SU-DHL-6 (cell line): Measurements from ENCODE around the gene LAMA2.

Experiments used
- H2AFZ ChIP-seq: fragments of 200-600 bp; sonication (generic); 2 replicates; pipeline ENCODE4 v1.6.1; 2014; ENCODE audit warnings: low read depth, mild to moderate bottlenecking, moderate library complexity, mixed read lengths, antibody characterized with exemption, low read length; ENCODE audit not compliant: severe bottlenecking
- H3F3A ChIP-seq: fragments of 200-600 bp; shearing (Covaris generic); 2 replicates; pipeline ENCODE4 v1.6.0; 2016; ENCODE audit warnings: antibody characterized with exemption, mild to moderate bottlenecking; ENCODE audit not compliant: insufficient read depth
- H3K27ac ChIP-seq: fragments of 200-600 bp; sonication (generic); 2 replicates; pipeline ENCODE4 v1.5.1; 2016; ENCODE audit warnings: low read depth, mild to moderate bottlenecking, low read length, moderate library complexity, mixed read lengths
- H3K27me3 ChIP-seq: fragments of 200-600 bp; sonication (generic), shearing (Covaris generic); 2 replicates; pipeline ENCODE4 v1.6.0; 2014; ENCODE audit warnings: mild to moderate bottlenecking, low read length
- H3K36me3 ChIP-seq: fragments of 200-600 bp; sonication (generic); 2 replicates; pipeline ENCODE4 v1.6.1; 2014; ENCODE audit warnings: mild to moderate bottlenecking, low read length, mixed read lengths
- H3K4me2 ChIP-seq: fragments of 300-600, 200-600 bp; shearing (Covaris generic), sonication (generic); 2 replicates; pipeline ENCODE4 v1.6.0; 2014; ENCODE audit warnings: low read length, low read depth, mild to moderate bottlenecking; ENCODE audit not compliant: poor library complexity, severe bottlenecking
- H3K4me3 ChIP-seq: fragments of 200-600 bp; sonication (generic); 2 replicates; pipeline ENCODE4 v1.5.1; 2014; ENCODE audit warnings: antibody characterized with exemption, low read length, mild to moderate bottlenecking, mixed read lengths; ENCODE audit not compliant: insufficient read depth, poor library complexity, severe bottlenecking
- H3K79me2 ChIP-seq: fragments of 200-600 bp; sonication (generic); 2 replicates; pipeline ENCODE4 v1.6.1; 2014; ENCODE audit warnings: mild to moderate bottlenecking, low read length, moderate library complexity; ENCODE audit not compliant: insufficient read depth
- H3K9ac ChIP-seq: fragments of 200-600 bp; sonication (generic); 2 replicates; pipeline ENCODE4 v1.7.0; 2014; ENCODE audit warnings: mild to moderate bottlenecking, low read length
- H3K9me2 ChIP-seq: fragments of 200-600 bp; sonication (generic); replicated peaks from 2 replicates; pipeline ENCODE4 v1.6.1; 2014; ENCODE audit warnings: low read length; ENCODE audit not compliant: insufficient read depth
- H3K9me3 ChIP-seq: fragments of 200-600 bp; sonication (generic); 2 replicates; pipeline ENCODE4 v1.6.1; 2014; ENCODE audit warnings: low read length, mixed read lengths; ENCODE audit not compliant: insufficient read depth
- H4K20me1 ChIP-seq: fragments of 200-600 bp; sonication (generic); 2 replicates; pipeline ENCODE4 v1.6.1; 2014; ENCODE audit warnings: low read depth, mild to moderate bottlenecking, antibody characterized with exemption, low read length, moderate library complexity, mixed read lengths
- CTCF ChIP-seq: fragments of 200-600 bp; sonication (generic); IDR thresholded peaks from one replicate; pipeline ENCODE4 v1.5.1; 2017; ENCODE audit warnings: antibody characterized with exemption, mild to moderate bottlenecking, low read length, moderate library complexity; ENCODE audit not compliant: insufficient read depth, poor library complexity, severe bottlenecking
- EZH2phosphoT487 ChIP-seq: fragments of 200-600 bp; sonication (generic), shearing (Covaris generic); conservative IDR thresholded peaks from 2 replicates; pipeline ENCODE4 v1.6.1; 2018; ENCODE audit warnings: mild to moderate bottlenecking, antibody characterized with exemption, low read length, moderate library complexity, mixed read lengths

Gene LAMA2

GRCh38 chr6:129360682-129360955 is 477.7 kb downstream of the LAMA2 start:
- Histone ChIP-seq H3K79me2 (no peaks in the 10 kb centered on the region), H3K4me3 (no peak overlapping the region), H3K36me3 (no peaks in the 10 kb centered on the region), H3K4me2 (no peak overlapping the region), H3K9me2 (no peaks in the 10 kb centered on the region), H2AFZ (no peak overlapping the region), H3K9ac (no peak overlapping the region), H3F3A (no peaks in the 10 kb centered on the region), H3K27me3 (no peaks in the 10 kb centered on the region), H3K9me3 (no peaks in the 10 kb centered on the region), H3K27ac (no peak overlapping the region), H4K20me1 (no peaks in the 10 kb centered on the region)
- TF ChIP-seq CTCF (no peak), EZH2phosphoT487 (no peak)

GRCh38 chr6:129364037-129364436 is 481.1 kb downstream of the LAMA2 start:
- no peak overlapping the region for H3K27ac ChIP-seq
- no peaks in the 10 kb centered on the region for H3K27me3 ChIP-seq
- no peak overlapping the region for H3K4me3 ChIP-seq
- H3K9me2 ChIP-seq, result no peaks in the 10 kb centered on the region
- H3K9ac ChIP-seq, result no peak overlapping the region
- no peak overlapping the region for H3K4me2 ChIP-seq
- H2AFZ ChIP-seq, result no peak overlapping the region
- H4K20me1 ChIP-seq, result no peaks in the 10 kb centered on the region
- H3K79me2 ChIP-seq, result no peaks in the 10 kb centered on the region
- TF ChIP-seq CTCF (no peak), EZH2phosphoT487 (no peak)
- H3K36me3 ChIP-seq, result no peaks in the 10 kb centered on the region
- H3K9me3 ChIP-seq, result no peaks in the 10 kb centered on the region
- no peaks in the 10 kb centered on the region for H3F3A ChIP-seq

GRCh38 chr6:129364767-129365166 is 481.8 kb downstream of the LAMA2 start:
- TF ChIP-seq EZH2phosphoT487 (no peak), CTCF (no peak)
- H3F3A ChIP-seq, result no peaks in the 10 kb centered on the region

GRCh38 chr6:129368076-129368475 is 485.1 kb downstream of the LAMA2 start:
- Histone ChIP-seq H3K27me3 (no peaks in the 10 kb centered on the region), H3K9me2 (no peaks in the 10 kb centered on the region), H4K20me1 (no peaks in the 10 kb centered on the region), H3F3A (no peaks in the 10 kb centered on the region), H3K4me3 (no peak overlapping the region), H2AFZ (no peak overlapping the region), H3K4me2 (no peak overlapping the region), H3K9me3 (no peaks in the 10 kb centered on the region), H3K79me2 (no peaks in the 10 kb centered on the region), H3K27ac (no peak overlapping the region), H3K36me3 (no peaks in the 10 kb centered on the region), H3K9ac (no peak overlapping the region)
- TF ChIP-seq CTCF (no peak), EZH2phosphoT487 (no peak)

More at GRCh38 chr6:129364767-129365166, 481.8 kb downstream of the LAMA2 start:
- Histone ChIP-seq H2AFZ (no peak overlapping the region), H3K36me3 (no peaks in the 10 kb centered on the region), H3K27ac (no peak overlapping the region), H3K4me2 (no peak overlapping the region), H3K27me3 (no peaks in the 10 kb centered on the region), H3K79me2 (no peaks in the 10 kb centered on the region), H3K4me3 (no peak overlapping the region), H3K9ac (no peak overlapping the region), H4K20me1 (no peaks in the 10 kb centered on the region), H3K9me2 (no peaks in the 10 kb centered on the region), H3K9me3 (no peaks in the 10 kb centered on the region)
